Endothelial cell of umbilical vein (primary cell): ENCODE data around the gene DGKD. TPM values are rescaled to one million over a fixed set of nuclear protein-coding genes. Genes with fewer than 3 reads are reported as not detected.

Source experiments
- BruUV-seq: library from RNA; stranded (reverse); fragments of 400-500 nt; replicated peaks from 2 replicates; lab custom pipeline; 2021; lab: Mats Ljungman, UMichigan
- CTCF ChIA-PET: fragments of 300-600, 350-600 bp; sonication (Branson Sonifier 250); formaldehyde crosslinking; loops from one replicate; lab custom pipeline; 2021; ENCODE audit warnings: antibody characterized with exemption, inconsistent platforms; lab: Charles Lee
- POLR2A ChIA-PET: fragments of 300-600, 350-600 bp; sonication (Branson Sonifier 250); formaldehyde crosslinking; loops from one replicate; lab custom pipeline; 2021; ENCODE audit warnings: antibody characterized with exemption, inconsistent platforms; lab: Charles Lee
- DNase-seq: peaks from one replicate; pipeline ENCODE4 v3.0.0-alpha.2; 2011; ENCODE audit warnings: low read depth, low spot score
- FAIRE-seq: peaks from 2 replicates; lab custom pipeline; 2011; peaks lifted over from hg19 to GRCh38; lab: Jason Lieb, UNC
- H2AFZ ChIP-seq: 2 replicates; pipeline ENCODE4 v1.6.0; 2012; ENCODE audit warnings: low read depth, low read length, control low read depth, inconsistent platforms
- H3K27ac ChIP-seq: 2 replicates; pipeline ENCODE4 v1.5.1; 2011; ENCODE audit warnings: low read depth, mild to moderate bottlenecking, control low read depth, low read length, moderate library complexity; ENCODE audit not compliant: insufficient read depth
- H3K27me3 ChIP-seq, 2 experiments: 2 replicates each; pipeline versions ENCODE4 v1.6.0 to v1.6.1; 2011; ENCODE audit warnings: low read length in 2 of 2, mixed read lengths in 1 of 2; ENCODE audit not compliant: control insufficient read depth in 2 of 2, insufficient read depth in 2 of 2
- H3K36me3 ChIP-seq, 2 experiments: 2 replicates in 1 of 2; 3 replicates in 1 of 2; pipeline ENCODE4 v1.5.1; 2011; ENCODE audit warnings: low read length in 2 of 2, mild to moderate bottlenecking in 1 of 2, moderate library complexity in 1 of 2; ENCODE audit not compliant: control insufficient read depth in 2 of 2, insufficient read depth in 2 of 2; ENCODE audit errors: extremely low read depth in 1 of 2
- H3K4me1 ChIP-seq: 3 replicates; pipeline ENCODE4 v1.5.1; 2011; ENCODE audit warnings: mild to moderate bottlenecking, low read length; ENCODE audit not compliant: control insufficient read depth, insufficient read depth; ENCODE audit errors: extremely low read depth
- H3K4me2 ChIP-seq: 2 replicates; pipeline ENCODE4 v1.6.1; 2011; ENCODE audit warnings: low read length, control low read depth, mixed read lengths; ENCODE audit not compliant: insufficient read depth
- H3K4me3 ChIP-seq, 3 experiments: fragments of 200-600 bp in 1 of 3; sonication (generic), shearing (Covaris generic) in 1 of 3; replicated peaks in 1 of 3; 2 replicates each; pipeline ENCODE4 v1.5.1; 2011 to 2016; ENCODE audit warnings: control low read depth in 3 of 3, low read length in 3 of 3, mild to moderate bottlenecking in 2 of 3, inconsistent platforms in 1 of 3, low read depth in 1 of 3, moderate library complexity in 1 of 3; ENCODE audit not compliant: insufficient read depth in 1 of 3
- H3K79me2 ChIP-seq: 2 replicates; pipeline ENCODE4 v1.6.0; 2012; ENCODE audit warnings: low read length, inconsistent platforms; ENCODE audit not compliant: control insufficient read depth, insufficient read depth
- H3K9ac ChIP-seq: replicated peaks from 2 replicates; pipeline ENCODE3; 2011; ENCODE audit warnings: low read length, control low read depth; ENCODE audit not compliant: insufficient read depth; ENCODE audit errors: extremely low read depth
- H3K9me1 ChIP-seq: replicated peaks from 3 replicates; pipeline ENCODE4 v1.6.0; 2011; ENCODE audit warnings: mild to moderate bottlenecking, low read length; ENCODE audit not compliant: control insufficient read depth, insufficient read depth; ENCODE audit errors: extremely low read depth
- H3K9me3 ChIP-seq: replicated peaks from 2 replicates; pipeline ENCODE4 v1.5.1; 2012; ENCODE audit warnings: low read length, inconsistent platforms; ENCODE audit not compliant: control insufficient read depth, insufficient read depth
- H4K20me1 ChIP-seq: replicated peaks from 2 replicates; pipeline ENCODE3; 2011; ENCODE audit warnings: mild to moderate bottlenecking, low read length; ENCODE audit not compliant: control insufficient read depth, insufficient read depth; ENCODE audit errors: extremely low read depth
- CTCF ChIP-seq, 2 donors: IDR thresholded peaks; 1 replicate in 1 of 2; 2 replicates in 1 of 2; pipeline ENCODE4 v1.5.1; 2011; ENCODE audit warnings: low read length in 2 of 2, mild to moderate bottlenecking in 2 of 2, moderate library complexity in 2 of 2, control low read depth in 1 of 2, inconsistent platforms in 1 of 2, low read depth in 1 of 2; ENCODE audit not compliant: insufficient read depth in 1 of 2; ENCODE audit errors: extremely low read depth in 1 of 2
- EZH2 ChIP-seq: IDR thresholded peaks from 2 replicates; pipeline ENCODE4 v1.6.1; 2012; ENCODE audit warnings: borderline replicate concordance, low read depth, mild to moderate bottlenecking, moderate library complexity, low read length, inconsistent platforms; ENCODE audit not compliant: severe bottlenecking
- FOS ChIP-seq: IDR thresholded peaks from 2 replicates; pipeline ENCODE4 v1.6.1; 2011; ENCODE audit warnings: mild to moderate bottlenecking, low read length, moderate library complexity, borderline replicate concordance; ENCODE audit not compliant: insufficient read depth
- GATA2 ChIP-seq: IDR thresholded peaks from 2 replicates; pipeline ENCODE4 v1.7.0; 2011; ENCODE audit warnings: low read depth, mild to moderate bottlenecking, moderate library complexity, mixed read lengths, low read length; ENCODE audit not compliant: insufficient read length, insufficient read depth
- JUN ChIP-seq: IDR thresholded peaks from 2 replicates; pipeline ENCODE4 v1.6.1; 2011; ENCODE audit warnings: borderline replicate concordance, low read depth; ENCODE audit not compliant: insufficient read length, insufficient read depth
- MAX ChIP-seq: IDR thresholded peaks from 2 replicates; pipeline ENCODE4 v1.6.1; 2011; ENCODE audit not compliant: insufficient read depth, insufficient read length
- MYC ChIP-seq: IDR thresholded peaks from one replicate; pipeline ENCODE4 v1.6.1; 2011; ENCODE audit warnings: mild to moderate bottlenecking, low read depth, low read length
- POLR2A ChIP-seq: IDR thresholded peaks from 2 replicates; pipeline ENCODE4 v1.6.1; 2012; ENCODE audit warnings: low read depth, mild to moderate bottlenecking, control low read depth, low read length
- POLR2AphosphoS5 ChIP-seq: IDR thresholded peaks from 2 replicates; pipeline ENCODE4 v1.6.1; 2012; ENCODE audit warnings: low read depth, mild to moderate bottlenecking, control low read depth, low read length, moderate library complexity; ENCODE audit not compliant: insufficient read depth
- dilution Hi-C: fragments of 300-500 bp; cut with MboI; formaldehyde crosslinking; loops from one replicate; pipeline ENCODE4 v1.15.0; 2019; ENCODE audit warnings: low sequenced_read_pairs; ENCODE audit not compliant: extremely low pct_ligation_motif_present
- intact Hi-C: fragments of 100-400 bp; cut with micrococcal nuclease; formaldehyde crosslinking; loops from one replicate; pipeline ENCODE4 v1.10.0; 2022
- polyA plus RNA-seq, 4 experiments: library from polyadenylated mRNA; depleted of rRNA in 3 of 4; stranded (reverse) in 3 of 4; unstranded in 1 of 4; fragments of >200 nt; gene quantifications; 2 replicates each; pipeline versions ENCODE4 v1.2.1 to v1.2.3, GENCODE V29; 2011 to 2012; ENCODE audit warnings: missing spikeins in 1 of 4
- total RNA-seq: library from RNA; stranded (reverse); gene quantifications from 2 replicates; pipeline ENCODE4 v1.2.3, GENCODE V29; 2021

DGKD gene
- total and polyA plus RNA-seq, 2 donors (not counting 3 experiments of a cell fraction or from before 2014, with no cell fraction given) = 10.8 to 36.6 TPM

GRCh38 chr2:233433794-233434193 lies 79.5 kb downstream of the DGKD start:
- no peaks in the 10 kb centered on the region for H3K9me3 ChIP-seq
- no peak overlapping the region for H3K9ac ChIP-seq
- no peak overlapping the region for H3K4me3 ChIP-seq
- BruUV-seq = no TSS peak
- no peaks in the 10 kb centered on the region for H3K27me3 ChIP-seq
- intact Hi-C loops = no loop called here
- DNase-seq (no peak), FAIRE-seq (no peak)
- H3K36me3 ChIP-seq = peaks cover 0 to 10% of the 10 kb centered on the region in 2 experiments
- dilution Hi-C loops = no loop called here
- H3K27ac ChIP-seq = no peak overlapping the region
- POLR2A ChIA-PET = no interaction called here
- no peak for TF ChIP-seq JUN
- TF ChIP-seq MYC = no peak
- TF ChIP-seq POLR2AphosphoS5 = no peak
- no peak for TF ChIP-seq GATA2
- H2AFZ ChIP-seq = no peak overlapping the region
- H3K4me2 ChIP-seq = no peak overlapping the region
- H3K79me2 ChIP-seq = no peaks in the 10 kb centered on the region
- H3K9me1 ChIP-seq = no peaks in the 10 kb centered on the region
- peaks cover 10% of the 10 kb centered on the region for H3K4me1 ChIP-seq
- H4K20me1 ChIP-seq = no peaks in the 10 kb centered on the region
- CTCF ChIA-PET = interaction anchor here (5.1 kb wide), 1 partner anchor 10 kb away, joined by 26 read pairs; no protein-coding TSS in a partner anchor

GRCh38 chr2:233434666-233435330 lies 80.5 kb downstream of the DGKD start:
- BruUV-seq = no TSS peak
- Histone ChIP-seq H3K27ac (no peak overlapping the region), H3K9ac (no peak overlapping the region), H3K4me1 (peaks cover 7% of the 10 kb centered on the region), H2AFZ (no peak overlapping the region), H3K27me3 (no peaks in the 10 kb centered on the region), H3K9me1 (no peaks in the 10 kb centered on the region), H3K36me3 (peaks cover 0 to 12% of the 10 kb centered on the region in 2 experiments), H3K4me2 (no peak overlapping the region), H3K9me3 (no peaks in the 10 kb centered on the region), H4K20me1 (no peaks in the 10 kb centered on the region), H3K79me2 (no peaks in the 10 kb centered on the region), H3K4me3 (no peak overlapping the region)
- TF ChIP-seq MAX (no peak), CTCF (IDR thresholded peaks at IDR 0.05; ENCODE audit: extremely low read depth in 1 of 2, insufficient read depth in 1 of 2, low read depth in 1 of 2, low read length in 2 of 2) (no peak), POLR2AphosphoS5 (no peak), GATA2 (no peak), FOS (no peak), POLR2A (no peak), JUN (no peak), MYC (no peak), EZH2 (no peak)
- intact Hi-C loops = no loop called here
- FAIRE-seq (no peak), DNase-seq (no peak)
- ChIA-PET POLR2A (no interaction called here), CTCF (interaction anchor here (1.2 to 5.1 kb wide), 2 partner anchors 9 kb away, joined by 11 to 26 read pairs; no protein-coding TSS in a partner anchor)
- dilution Hi-C loops = no loop called here
